Measurements from ENCODE around the gene LDAH. TPM values are rescaled to one million over a fixed set of nuclear protein-coding genes. Genes with fewer than 3 reads are reported as not detected.

Gene LDAH
- total RNA-seq, 1 donor from 2014 or later: 34.7 TPM

- Mint-ChIP-seq H3K4me1 (ENCODE audit: low read depth) (no peaks in the 10 kb centered on the region), H3K27ac (no peak overlapping the region), H3K9me3 (no peaks in the 10 kb centered on the region), H3K4me3 (no peak overlapping the region), H3K27me3 (ENCODE audit: insufficient read depth) (peaks cover 2% of the 10 kb centered on the region), H3K36me3 (ENCODE audit: low read depth) (peaks cover 2% of the 10 kb centered on the region)
- DNase-seq (ENCODE audit: low spot score): no peak
- intact Hi-C loops (cut with micrococcal nuclease): no loop called here
These were observed 116.7 kb downstream of the LDAH start for GRCh38 chr2:20706217-20706616.

GRCh38 chr2:20704886-20705285 lies 118.0 kb downstream of the LDAH start:
- H3K4me1 Mint-ChIP-seq (ENCODE audit: low read depth): no peaks in the 10 kb centered on the region
- intact Hi-C loops (cut with micrococcal nuclease): no loop called here
- no peaks in the 10 kb centered on the region for H3K9me3 Mint-ChIP-seq
- H3K36me3 Mint-ChIP-seq (ENCODE audit: low read depth): peaks cover 2% of the 10 kb centered on the region
- no peak for DNase-seq (ENCODE audit: low spot score)
- H3K4me3 Mint-ChIP-seq: no peak overlapping the region
- no peak overlapping the region for H3K27ac Mint-ChIP-seq
- peaks cover 2% of the 10 kb centered on the region for H3K27me3 Mint-ChIP-seq (ENCODE audit: insufficient read depth)

GRCh38 chr2:20702563-20702962 lies 120.3 kb downstream of the LDAH start:
- intact Hi-C loops (cut with micrococcal nuclease): no loop called here
- Mint-ChIP-seq H3K9me3 (no peaks in the 10 kb centered on the region), H3K27me3 (ENCODE audit: insufficient read depth) (peaks cover 2% of the 10 kb centered on the region), H3K36me3 (ENCODE audit: low read depth) (peaks cover 8% of the 10 kb centered on the region), H3K4me3 (no peak overlapping the region), H3K4me1 (ENCODE audit: low read depth) (peaks cover 10% of the 10 kb centered on the region), H3K27ac (no peak overlapping the region)
- DNase-seq (ENCODE audit: low spot score): no peak

- no peak overlapping the region for H3K27ac Mint-ChIP-seq
- peaks cover 1% of the 10 kb centered on the region for H3K27me3 Mint-ChIP-seq (ENCODE audit: insufficient read depth)
- peaks cover 10% of the 10 kb centered on the region for H3K4me1 Mint-ChIP-seq (ENCODE audit: low read depth)
- no peak overlapping the region for H3K4me3 Mint-ChIP-seq
- intact Hi-C loops (cut with micrococcal nuclease): no loop called here
- H3K36me3 Mint-ChIP-seq (ENCODE audit: low read depth): peaks cover 8% of the 10 kb centered on the region
- H3K9me3 Mint-ChIP-seq: no peaks in the 10 kb centered on the region
- DNase-seq (ENCODE audit: low spot score): no peak
These were observed 123.8 kb downstream of the LDAH start for GRCh38 chr2:20698916-20699613.

GRCh38 chr2:20697322-20697934 lies 125.5 kb downstream of the LDAH start:
- peaks cover 1% of the 10 kb centered on the region for H3K27me3 Mint-ChIP-seq (ENCODE audit: insufficient read depth)
- peaks cover 10% of the 10 kb centered on the region for H3K4me1 Mint-ChIP-seq (ENCODE audit: low read depth)
- H3K27ac Mint-ChIP-seq: no peak overlapping the region
- intact Hi-C loops (cut with micrococcal nuclease): no loop called here
- no peaks in the 10 kb centered on the region for H3K9me3 Mint-ChIP-seq
- H3K4me3 Mint-ChIP-seq: no peak overlapping the region
- H3K36me3 Mint-ChIP-seq (ENCODE audit: low read depth): peaks cover 8% of the 10 kb centered on the region
- no peak for DNase-seq (ENCODE audit: low spot score)

GRCh38 chr2:20696366-20696765 lies 126.5 kb downstream of the LDAH start:
- H3K27me3 Mint-ChIP-seq (ENCODE audit: insufficient read depth): peaks cover 1% of the 10 kb centered on the region
- no peaks in the 10 kb centered on the region for H3K9me3 Mint-ChIP-seq
- DNase-seq (ENCODE audit: low spot score): no peak
- intact Hi-C loops (cut with micrococcal nuclease): no loop called here
- H3K4me3 Mint-ChIP-seq: no peak overlapping the region
- H3K4me1 Mint-ChIP-seq (ENCODE audit: low read depth): peaks cover 10% of the 10 kb centered on the region
- H3K36me3 Mint-ChIP-seq (ENCODE audit: low read depth): peaks cover 6% of the 10 kb centered on the region
- H3K27ac Mint-ChIP-seq: no peak overlapping the region

- Mint-ChIP-seq H3K27me3 (ENCODE audit: insufficient read depth) (peaks cover 1% of the 10 kb centered on the region), H3K4me3 (no peak overlapping the region), H3K36me3 (ENCODE audit: low read depth) (peaks cover 10% of the 10 kb centered on the region), H3K4me1 (ENCODE audit: low read depth) (no peaks in the 10 kb centered on the region), H3K27ac (no peak overlapping the region), H3K9me3 (peaks cover 6% of the 10 kb centered on the region)
- intact Hi-C loops (cut with micrococcal nuclease): no loop called here
- DNase-seq (ENCODE audit: low spot score): no peak
These were observed 129.6 kb downstream of the LDAH start for GRCh38 chr2:20693317-20693716.

GRCh38 chr2:20692081-20692480 lies 130.8 kb downstream of the LDAH start:
- intact Hi-C loops (cut with micrococcal nuclease): no loop called here
- Mint-ChIP-seq H3K4me1 (ENCODE audit: low read depth) (no peaks in the 10 kb centered on the region), H3K27ac (no peak overlapping the region), H3K4me3 (no peak overlapping the region), H3K36me3 (ENCODE audit: low read depth) (peaks cover 6% of the 10 kb centered on the region), H3K9me3 (peaks cover 8% of the 10 kb centered on the region), H3K27me3 (ENCODE audit: insufficient read depth) (peaks cover 1% of the 10 kb centered on the region)
- DNase-seq (ENCODE audit: low spot score): no peak

GRCh38 chr2:20691076-20691734 lies 131.7 kb downstream of the LDAH start:
- intact Hi-C loops (cut with micrococcal nuclease): no loop called here
- H3K27ac Mint-ChIP-seq: no peak overlapping the region
- H3K4me1 Mint-ChIP-seq (ENCODE audit: low read depth): no peaks in the 10 kb centered on the region
- H3K36me3 Mint-ChIP-seq (ENCODE audit: low read depth): peaks cover 13% of the 10 kb centered on the region
- no peak overlapping the region for H3K4me3 Mint-ChIP-seq
- peaks cover 1% of the 10 kb centered on the region for H3K27me3 Mint-ChIP-seq (ENCODE audit: insufficient read depth)
- DNase-seq (ENCODE audit: low spot score): no peak
- H3K9me3 Mint-ChIP-seq: peaks cover 8% of the 10 kb centered on the region

- peaks cover 20% of the 10 kb centered on the region for H3K36me3 Mint-ChIP-seq (ENCODE audit: low read depth)
These were observed 133.3 kb downstream of the LDAH start for GRCh38 chr2:20689428-20690264.

GRCh38 chr2:20687260-20687832 lies 135.6 kb downstream of the LDAH start:
- Mint-ChIP-seq H3K27me3 (ENCODE audit: insufficient read depth) (no peaks in the 10 kb centered on the region), H3K4me1 (ENCODE audit: low read depth) (no peaks in the 10 kb centered on the region)
- DNase-seq (ENCODE audit: low spot score): no peak

More at GRCh38 chr2:20689428-20690264, 133.3 kb downstream of the LDAH start:
- peaks cover 8% of the 10 kb centered on the region for H3K9me3 Mint-ChIP-seq
- intact Hi-C loops (cut with micrococcal nuclease): no loop called here
- H3K4me3 Mint-ChIP-seq: no peak overlapping the region
- peaks cover 1% of the 10 kb centered on the region for H3K27me3 Mint-ChIP-seq (ENCODE audit: insufficient read depth)
- no peak for DNase-seq (ENCODE audit: low spot score)
- no peaks in the 10 kb centered on the region for H3K4me1 Mint-ChIP-seq (ENCODE audit: low read depth)
- no peak overlapping the region for H3K27ac Mint-ChIP-seq

GRCh38 chr2:20684581-20685063 lies 138.3 kb downstream of the LDAH start:
- DNase-seq (ENCODE audit: low spot score): no peak
- intact Hi-C loops (cut with micrococcal nuclease): no loop called here
- peaks cover 20% of the 10 kb centered on the region for H3K36me3 Mint-ChIP-seq (ENCODE audit: low read depth)
- H3K4me3 Mint-ChIP-seq: no peak overlapping the region
- no peaks in the 10 kb centered on the region for H3K27me3 Mint-ChIP-seq (ENCODE audit: insufficient read depth)
- peaks cover 8% of the 10 kb centered on the region for H3K9me3 Mint-ChIP-seq
- no peaks in the 10 kb centered on the region for H3K4me1 Mint-ChIP-seq (ENCODE audit: low read depth)
- no peak overlapping the region for H3K27ac Mint-ChIP-seq

More at GRCh38 chr2:20687260-20687832, 135.6 kb downstream of the LDAH start:
- intact Hi-C loops (cut with micrococcal nuclease): no loop called here
- Mint-ChIP-seq H3K4me3 (no peak overlapping the region), H3K9me3 (peaks cover 8% of the 10 kb centered on the region), H3K36me3 (ENCODE audit: low read depth) (peaks cover 20% of the 10 kb centered on the region), H3K27ac (no peak overlapping the region)

Data from activated T-helper 1 cell treated with anti-CD3 and anti-CD28 coated beads, Interleukin-12 subunit alpha, Interleukin-12 subunit beta, Interleukin-2, Interleukin-4 antibody, amounts not matched to agents 30 ng/mL and 10 ng/mL and 1 ng/mL, durations not matched to agents 14 hours and 24 hours and 36 hours (primary cell).